ENCODE measurements around the gene MFSD6L.

Gene MFSD6L

DNA sequence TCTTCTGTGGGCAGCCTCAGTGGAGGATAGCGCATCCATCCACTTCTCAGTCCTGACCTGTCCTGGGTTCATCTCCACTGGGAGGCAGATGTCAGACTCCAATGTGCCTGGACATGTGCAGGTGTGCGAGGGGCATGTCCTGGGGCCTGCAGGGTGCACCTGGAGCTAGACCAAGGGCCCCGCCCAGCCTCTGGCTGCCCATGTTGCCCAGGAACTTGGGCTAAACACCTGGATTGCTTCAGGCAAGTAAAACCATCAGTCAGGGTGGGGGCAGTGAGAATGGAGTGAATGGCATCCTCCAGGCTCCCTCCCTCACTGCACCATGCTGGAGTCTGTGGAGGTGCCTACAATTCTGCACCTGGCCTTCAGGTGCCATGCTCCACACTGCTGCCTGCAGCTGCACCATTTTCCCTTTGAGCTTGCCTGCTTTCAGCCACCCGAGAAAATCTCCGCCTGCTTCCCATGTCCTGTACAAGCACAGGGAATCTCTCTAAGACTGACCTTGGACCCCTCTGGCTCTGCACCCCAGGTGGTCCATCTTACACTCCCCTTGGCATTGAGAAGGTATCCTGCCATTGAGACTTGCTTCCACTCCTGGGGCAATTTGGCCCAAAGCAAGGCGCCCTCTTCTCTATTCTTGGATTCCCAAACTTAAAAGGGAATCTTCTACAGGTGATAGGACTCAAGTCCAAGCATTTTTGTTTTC, 2.1 kb upstream of the MFSD6L start:
- in situ Hi-C loops (cut with MboI; ENCODE audit: low pct_unique_long_range_greater_than_20kb, low sequenced_read_pairs, unreplicated experiment), result no loop called here
- TF ChIP-seq, protein P1, sequence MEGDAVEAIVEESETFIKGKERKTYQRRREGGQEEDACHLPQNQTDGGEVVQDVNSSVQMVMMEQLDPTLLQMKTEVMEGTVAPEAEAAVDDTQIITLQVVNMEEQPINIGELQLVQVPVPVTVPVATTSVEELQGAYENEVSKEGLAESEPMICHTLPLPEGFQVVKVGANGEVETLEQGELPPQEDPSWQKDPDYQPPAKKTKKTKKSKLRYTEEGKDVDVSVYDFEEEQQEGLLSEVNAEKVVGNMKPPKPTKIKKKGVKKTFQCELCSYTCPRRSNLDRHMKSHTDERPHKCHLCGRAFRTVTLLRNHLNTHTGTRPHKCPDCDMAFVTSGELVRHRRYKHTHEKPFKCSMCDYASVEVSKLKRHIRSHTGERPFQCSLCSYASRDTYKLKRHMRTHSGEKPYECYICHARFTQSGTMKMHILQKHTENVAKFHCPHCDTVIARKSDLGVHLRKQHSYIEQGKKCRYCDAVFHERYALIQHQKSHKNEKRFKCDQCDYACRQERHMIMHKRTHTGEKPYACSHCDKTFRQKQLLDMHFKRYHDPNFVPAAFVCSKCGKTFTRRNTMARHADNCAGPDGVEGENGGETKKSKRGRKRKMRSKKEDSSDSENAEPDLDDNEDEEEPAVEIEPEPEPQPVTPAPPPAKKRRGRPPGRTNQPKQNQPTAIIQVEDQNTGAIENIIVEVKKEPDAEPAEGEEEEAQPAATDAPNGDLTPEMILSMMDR (IDR thresholded peaks at IDR 0.05; ENCODE audit: extremely low read depth, insufficient read depth, missing control alignments), result no peak
- DNase-seq (ENCODE audit: low spot score), result no peak

DNA sequence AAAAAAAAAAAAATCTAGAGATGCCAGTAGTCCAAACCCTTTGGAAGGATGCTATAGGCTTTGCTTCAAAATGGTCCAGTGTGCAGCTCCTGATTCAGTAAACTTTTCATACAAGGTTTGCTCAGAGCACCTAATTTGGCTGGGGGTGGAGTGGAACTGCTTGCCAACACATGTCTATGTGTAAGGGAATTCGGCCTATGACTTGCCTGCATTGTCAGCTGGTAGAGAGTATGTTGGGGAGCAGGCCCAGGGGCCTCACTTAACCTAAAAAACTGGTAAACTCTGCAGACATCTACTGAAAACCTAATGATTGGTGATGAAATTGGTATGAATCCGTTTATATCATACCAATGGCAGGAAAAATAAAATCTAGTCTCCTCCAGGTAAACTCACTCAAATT, 1.5 kb upstream of the MFSD6L start:
- DNase-seq (ENCODE audit: low spot score), result no peak
- TF ChIP-seq, protein P1 (IDR thresholded peaks at IDR 0.05; ENCODE audit: extremely low read depth, insufficient read depth, missing control alignments), result no peak
- in situ Hi-C loops (cut with MboI; ENCODE audit: low pct_unique_long_range_greater_than_20kb, low sequenced_read_pairs, unreplicated experiment), result no loop called here

GRCh38 chr17:8799570-8800212, 526 bp upstream of the MFSD6L start:
- in situ Hi-C loops (cut with MboI; ENCODE audit: low pct_unique_long_range_greater_than_20kb, low sequenced_read_pairs, unreplicated experiment), result no loop called here
- DNase-seq (ENCODE audit: low spot score), result no peak
- TF ChIP-seq, protein P1 (IDR thresholded peaks at IDR 0.05; ENCODE audit: extremely low read depth, insufficient read depth, missing control alignments), result no peak

GRCh38 chr17:8798176-8798845, 854 bp downstream of the MFSD6L start:
- TF ChIP-seq, protein P1 (IDR thresholded peaks at IDR 0.05; ENCODE audit: extremely low read depth, insufficient read depth, missing control alignments), result no peak
- no peak for DNase-seq (ENCODE audit: low spot score)
- in situ Hi-C loops (cut with MboI; ENCODE audit: low pct_unique_long_range_greater_than_20kb, low sequenced_read_pairs, unreplicated experiment), result no loop called here

DNA sequence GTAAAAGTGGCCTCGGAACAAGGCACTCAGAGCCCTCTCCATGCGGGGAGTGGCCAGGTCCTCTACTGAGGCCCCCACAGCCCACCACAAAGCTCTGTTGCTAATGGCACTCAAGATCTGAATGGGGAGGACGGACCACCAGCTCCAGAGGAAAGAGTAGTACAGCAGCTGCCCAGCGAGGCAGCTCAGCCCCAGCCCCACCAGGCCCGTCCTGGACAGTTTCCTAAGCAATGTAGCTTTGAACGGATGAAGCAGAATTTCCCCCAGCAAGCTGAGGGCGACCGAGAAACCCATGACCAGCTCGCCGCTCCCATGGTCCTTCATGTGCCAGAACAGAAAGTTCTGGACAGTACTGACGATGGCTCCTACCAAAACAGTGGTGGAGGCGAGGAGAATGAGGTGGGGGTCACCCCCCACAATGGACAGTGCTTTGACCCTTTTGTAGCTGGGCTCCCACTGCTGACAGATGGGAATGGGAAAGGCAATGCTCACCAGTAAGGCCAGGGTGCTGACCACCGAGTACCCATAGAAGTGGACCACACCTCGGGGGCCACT, 1.5 kb downstream of the MFSD6L start:
- no peak for DNase-seq (ENCODE audit: low spot score)
- TF ChIP-seq, protein P1 (IDR thresholded peaks at IDR 0.05; ENCODE audit: extremely low read depth, insufficient read depth, missing control alignments), result no peak
- in situ Hi-C loops (cut with MboI; ENCODE audit: low pct_unique_long_range_greater_than_20kb, low sequenced_read_pairs, unreplicated experiment), result no loop called here

- DNase-seq (ENCODE audit: low spot score), result no peak
- TF ChIP-seq, protein P1 (IDR thresholded peaks at IDR 0.05; ENCODE audit: extremely low read depth, insufficient read depth, missing control alignments), result no peak
- in situ Hi-C loops (cut with MboI; ENCODE audit: low pct_unique_long_range_greater_than_20kb, low sequenced_read_pairs, unreplicated experiment), result no loop called here
These were observed 4.5 kb downstream of the MFSD6L start for GRCh38 chr17:8794636-8795035.
